Lung (tissue), 12 donors: ENCODE data around the gene SEC61B. TPM values are rescaled to one million over a fixed set of nuclear protein-coding genes. Genes with fewer than 3 reads are reported as not detected.

ENCODE experiments used
- ATAC-seq: fragments of 200-7000 bp; cut with Tn5 transposase; one replicate; pipeline ENCODE4 v1.9.1; 2020; ENCODE audit warnings: moderate number of reproducible peaks; ENCODE audit not compliant: insufficient read depth, low FRiP score
- DNase-seq, 3 donors: peaks; one replicate each; pipeline ENCODE4 v3.0.0-alpha.2; 2013 to 2017
- H3K27ac ChIP-seq, 2 donors: one replicate each; pipeline ENCODE4 v1.5.1; 2013; ENCODE audit warnings: mild to moderate bottlenecking in 2 of 2, moderate library complexity in 2 of 2, control low read depth in 1 of 2, inconsistent platforms in 1 of 2, low read depth in 1 of 2, low read length in 1 of 2
- H3K27me3 ChIP-seq, 3 donors: one replicate each; pipeline ENCODE4 v1.5.1; 2013; ENCODE audit warnings: low read length in 2 of 3; ENCODE audit not compliant: control insufficient read depth in 3 of 3, insufficient read depth in 3 of 3
- H3K36me3 ChIP-seq, 4 donors: one replicate each; pipeline ENCODE4 v1.5.1; 2013; ENCODE audit warnings: low read length in 4 of 4, mild to moderate bottlenecking in 1 of 4, moderate library complexity in 1 of 4; ENCODE audit not compliant: control insufficient read depth in 4 of 4, insufficient read depth in 4 of 4
- H3K4me1 ChIP-seq, 5 donors: one replicate each; pipeline ENCODE4 v1.5.1; 2013; ENCODE audit warnings: low read length in 5 of 5, mild to moderate bottlenecking in 2 of 5, moderate library complexity in 1 of 5; ENCODE audit not compliant: control insufficient read depth in 5 of 5, insufficient read depth in 5 of 5
- H3K4me3 ChIP-seq: one replicate; pipeline ENCODE4 v1.5.1; 2013; ENCODE audit warnings: mild to moderate bottlenecking, control low read depth, moderate library complexity
- H3K9ac ChIP-seq, 2 donors: one replicate each; pipeline ENCODE4 v1.5.1; 2013; ENCODE audit warnings: low read length in 2 of 2, control low read depth in 1 of 2; ENCODE audit not compliant: insufficient read depth in 1 of 2
- H3K9me3 ChIP-seq, 4 donors: one replicate each; pipeline ENCODE4 v1.5.1; 2013; ENCODE audit warnings: low read length in 3 of 4, mild to moderate bottlenecking in 1 of 4, moderate library complexity in 1 of 4; ENCODE audit not compliant: control insufficient read depth in 4 of 4, insufficient read depth in 3 of 4
- WGBS, 2 donors: extraction: QIAGEN DNeasy Blood & Tissue Kit; methylation state at CpG; one replicate each; pipeline ENCODE4 v1.1.7; 2013; 5-methylcytosine and 5-hydroxymethylcytosine counted together
- polyA plus RNA-seq, 2 donors: library from polyadenylated mRNA; stranded (reverse); fragments of 200-250 nt; gene quantifications; one replicate each; pipeline ENCODE4 v1.2.1, GENCODE V29; 2013
- total RNA-seq, 2 donors: library from RNA; depleted of rRNA in 1 of 2; stranded (reverse); fragments of >200 nt in 1 of 2; gene quantifications; one replicate each; pipeline ENCODE4 v1.2.1, GENCODE V29; 2014 to 2021
- TF ChIP-seq, protein P1 (sequence below): IDR thresholded peaks from 2 replicates; pipeline ENCODE4 v1.5.1; 2012; ENCODE audit warnings: mild to moderate bottlenecking; ENCODE audit errors: control extremely low read depth, extremely low read depth
- donor health status: control.
- donor health status: control.
- donor health status: Bipolar disorder and iron deficiency.
- donor health status: healthy.
- donor health status: DM: yes; HTN: yes; CAD: no.

The SEC61B gene
- total and polyA plus RNA-seq, 4 donors, result 35.9 to 516 (median 267) TPM

DNA sequence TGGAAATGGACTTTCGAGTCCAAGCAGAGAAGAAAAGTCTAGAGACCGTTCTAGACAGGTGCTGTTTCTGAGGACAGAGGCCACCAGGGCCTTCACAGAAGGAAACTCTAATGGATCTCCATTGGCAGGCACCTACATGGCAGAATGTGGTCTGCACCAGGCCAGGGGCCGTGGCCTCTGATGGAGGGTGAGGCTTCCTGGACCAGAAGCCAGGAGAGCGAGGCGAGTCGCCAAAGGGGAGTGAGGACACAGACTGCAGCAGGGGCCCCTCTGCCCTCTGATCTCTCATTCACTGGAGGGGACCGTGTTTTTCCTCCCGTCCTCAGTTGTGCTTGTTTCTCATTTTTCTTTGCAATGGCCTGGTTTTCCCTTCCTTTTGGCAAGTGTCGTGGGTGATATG lies 41.4 kb upstream of the SEC61B start:
- TF ChIP-seq, protein P1, sequence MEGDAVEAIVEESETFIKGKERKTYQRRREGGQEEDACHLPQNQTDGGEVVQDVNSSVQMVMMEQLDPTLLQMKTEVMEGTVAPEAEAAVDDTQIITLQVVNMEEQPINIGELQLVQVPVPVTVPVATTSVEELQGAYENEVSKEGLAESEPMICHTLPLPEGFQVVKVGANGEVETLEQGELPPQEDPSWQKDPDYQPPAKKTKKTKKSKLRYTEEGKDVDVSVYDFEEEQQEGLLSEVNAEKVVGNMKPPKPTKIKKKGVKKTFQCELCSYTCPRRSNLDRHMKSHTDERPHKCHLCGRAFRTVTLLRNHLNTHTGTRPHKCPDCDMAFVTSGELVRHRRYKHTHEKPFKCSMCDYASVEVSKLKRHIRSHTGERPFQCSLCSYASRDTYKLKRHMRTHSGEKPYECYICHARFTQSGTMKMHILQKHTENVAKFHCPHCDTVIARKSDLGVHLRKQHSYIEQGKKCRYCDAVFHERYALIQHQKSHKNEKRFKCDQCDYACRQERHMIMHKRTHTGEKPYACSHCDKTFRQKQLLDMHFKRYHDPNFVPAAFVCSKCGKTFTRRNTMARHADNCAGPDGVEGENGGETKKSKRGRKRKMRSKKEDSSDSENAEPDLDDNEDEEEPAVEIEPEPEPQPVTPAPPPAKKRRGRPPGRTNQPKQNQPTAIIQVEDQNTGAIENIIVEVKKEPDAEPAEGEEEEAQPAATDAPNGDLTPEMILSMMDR, result no peak
- 78 to 83% methylated on average over 9 of the region's 9 CpGs for WGBS, 2 donors
- ATAC-seq, result no peak
- H3K27ac ChIP-seq, result no peak overlapping the region
- no peak for DNase-seq
- no peak overlapping the region for H3K9ac ChIP-seq
- H3K36me3 ChIP-seq, result no peaks in the 10 kb centered on the region
- H3K4me3 ChIP-seq, result no peak overlapping the region
- H3K27me3 ChIP-seq, result no peaks in the 10 kb centered on the region
- H3K9me3 ChIP-seq, result no peaks in the 10 kb centered on the region
- peaks cover 0 to 17% (median 5%) of the 10 kb centered on the region in 5 donors for H3K4me1 ChIP-seq

GRCh38 chr9:99181206-99181605 lies 40.9 kb upstream of the SEC61B start:
- no peaks in the 10 kb centered on the region for H3K27me3 ChIP-seq
- ATAC-seq (no peak), DNase-seq (no peak)
- peaks cover 0 to 17% (median 5%) of the 10 kb centered on the region in 5 donors for H3K4me1 ChIP-seq
- no peaks in the 10 kb centered on the region for H3K9me3 ChIP-seq
- H3K36me3 ChIP-seq, result no peaks in the 10 kb centered on the region
- WGBS, 2 donors, result 63 to 80% methylated on average over 2 of the region's 2 CpGs
- H3K27ac ChIP-seq, result no peak overlapping the region
- H3K9ac ChIP-seq, result no peak overlapping the region
- H3K4me3 ChIP-seq, result no peak overlapping the region
- TF ChIP-seq, protein P1, result no peak

GRCh38 chr9:99181621-99182020 lies 40.5 kb upstream of the SEC61B start:
- 32 to 62% methylated on average over 4 of the region's 4 CpGs for WGBS, 2 donors
- H3K4me3 ChIP-seq, result no peak overlapping the region
- no peaks in the 10 kb centered on the region for H3K36me3 ChIP-seq
- TF ChIP-seq, protein P1, result no peak
- H3K9ac ChIP-seq, result no peak overlapping the region
- ATAC-seq (no peak), DNase-seq (no peak)
- no peak overlapping the region for H3K27ac ChIP-seq
- peaks cover 0 to 17% (median 5%) of the 10 kb centered on the region in 5 donors for H3K4me1 ChIP-seq
- no peaks in the 10 kb centered on the region for H3K27me3 ChIP-seq
- no peaks in the 10 kb centered on the region for H3K9me3 ChIP-seq

DNA sequence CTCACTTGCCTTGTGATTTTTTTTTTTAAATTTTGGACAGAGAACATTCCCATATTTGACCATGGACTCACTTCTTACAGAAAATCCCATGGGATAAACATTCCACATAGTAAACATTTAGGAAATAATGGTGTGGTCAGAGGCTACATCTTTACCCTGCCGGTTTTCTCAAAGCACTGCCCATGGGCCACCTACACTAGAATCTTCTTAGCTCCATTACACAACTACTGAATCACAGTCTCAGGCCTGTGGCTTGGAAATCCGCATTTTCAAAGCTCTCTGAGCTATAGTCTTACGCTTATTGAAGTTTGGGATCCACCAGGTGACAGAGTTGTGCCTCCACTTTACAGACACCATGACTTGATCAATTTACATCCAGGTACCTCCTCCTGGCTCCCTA lies 39.7 kb upstream of the SEC61B start:
- 90 to 93% methylated on average over 3 of the region's 3 CpGs for WGBS, 2 donors
- no peak for ATAC-seq
- H3K27ac ChIP-seq, result no peak overlapping the region

More for the DNA sequence above, 39.7 kb upstream of the SEC61B start:
- H3K4me3 ChIP-seq, result no peak overlapping the region
- H3K9me3 ChIP-seq, result no peaks in the 10 kb centered on the region
- no peaks in the 10 kb centered on the region for H3K36me3 ChIP-seq
- H3K27me3 ChIP-seq, result peaks cover 0 to 1% (median 0%) of the 10 kb centered on the region in 3 donors
- H3K4me1 ChIP-seq, result peaks cover 0 to 17% (median 5%) of the 10 kb centered on the region in 5 donors
- no peak overlapping the region for H3K9ac ChIP-seq
- TF ChIP-seq, protein P1, result no peak
- DNase-seq, result no peak
